Endothelial cell of umbilical vein (primary cell): ENCODE results near the gene SLC12A8. TPM values are rescaled to one million over a fixed set of nuclear protein-coding genes. Genes with fewer than 3 reads are reported as not detected.

ENCODE experiments used
- BruUV-seq: library from RNA; stranded (reverse); fragments of 400-500 nt; replicated peaks from 2 replicates; lab custom pipeline; 2021; lab: Mats Ljungman, UMichigan
- CTCF ChIA-PET: fragments of 300-600, 350-600 bp; sonication (Branson Sonifier 250); formaldehyde crosslinking; loops from one replicate; lab custom pipeline; 2021; ENCODE audit warnings: antibody characterized with exemption, inconsistent platforms; lab: Charles Lee
- POLR2A ChIA-PET: fragments of 300-600, 350-600 bp; sonication (Branson Sonifier 250); formaldehyde crosslinking; loops from one replicate; lab custom pipeline; 2021; ENCODE audit warnings: antibody characterized with exemption, inconsistent platforms; lab: Charles Lee
- DNase-seq: peaks from one replicate; pipeline ENCODE4 v3.0.0-alpha.2; 2011; ENCODE audit warnings: low read depth, low spot score
- FAIRE-seq: peaks from 2 replicates; lab custom pipeline; 2011; peaks lifted over from hg19 to GRCh38; lab: Jason Lieb, UNC
- H2AFZ ChIP-seq: 2 replicates; pipeline ENCODE4 v1.6.0; 2012; ENCODE audit warnings: low read depth, low read length, control low read depth, inconsistent platforms
- H3K27ac ChIP-seq: 2 replicates; pipeline ENCODE4 v1.5.1; 2011; ENCODE audit warnings: low read depth, mild to moderate bottlenecking, control low read depth, low read length, moderate library complexity; ENCODE audit not compliant: insufficient read depth
- H3K27me3 ChIP-seq, 2 experiments: 2 replicates each; pipeline versions ENCODE4 v1.6.0 to v1.6.1; 2011; ENCODE audit warnings: low read length in 2 of 2, mixed read lengths in 1 of 2; ENCODE audit not compliant: control insufficient read depth in 2 of 2, insufficient read depth in 2 of 2
- H3K36me3 ChIP-seq, 2 experiments: 2 replicates in 1 of 2; 3 replicates in 1 of 2; pipeline ENCODE4 v1.5.1; 2011; ENCODE audit warnings: low read length in 2 of 2, mild to moderate bottlenecking in 1 of 2, moderate library complexity in 1 of 2; ENCODE audit not compliant: control insufficient read depth in 2 of 2, insufficient read depth in 2 of 2; ENCODE audit errors: extremely low read depth in 1 of 2
- H3K4me1 ChIP-seq: 3 replicates; pipeline ENCODE4 v1.5.1; 2011; ENCODE audit warnings: mild to moderate bottlenecking, low read length; ENCODE audit not compliant: control insufficient read depth, insufficient read depth; ENCODE audit errors: extremely low read depth
- H3K4me2 ChIP-seq: 2 replicates; pipeline ENCODE4 v1.6.1; 2011; ENCODE audit warnings: low read length, control low read depth, mixed read lengths; ENCODE audit not compliant: insufficient read depth
- H3K4me3 ChIP-seq, 3 experiments: fragments of 200-600 bp in 1 of 3; sonication (generic), shearing (Covaris generic) in 1 of 3; replicated peaks in 1 of 3; 2 replicates each; pipeline ENCODE4 v1.5.1; 2011 to 2016; ENCODE audit warnings: control low read depth in 3 of 3, low read length in 3 of 3, mild to moderate bottlenecking in 2 of 3, inconsistent platforms in 1 of 3, low read depth in 1 of 3, moderate library complexity in 1 of 3; ENCODE audit not compliant: insufficient read depth in 1 of 3
- H3K79me2 ChIP-seq: 2 replicates; pipeline ENCODE4 v1.6.0; 2012; ENCODE audit warnings: low read length, inconsistent platforms; ENCODE audit not compliant: control insufficient read depth, insufficient read depth
- H3K9ac ChIP-seq: replicated peaks from 2 replicates; pipeline ENCODE3; 2011; ENCODE audit warnings: low read length, control low read depth; ENCODE audit not compliant: insufficient read depth; ENCODE audit errors: extremely low read depth
- H3K9me1 ChIP-seq: replicated peaks from 3 replicates; pipeline ENCODE4 v1.6.0; 2011; ENCODE audit warnings: mild to moderate bottlenecking, low read length; ENCODE audit not compliant: control insufficient read depth, insufficient read depth; ENCODE audit errors: extremely low read depth
- H3K9me3 ChIP-seq: replicated peaks from 2 replicates; pipeline ENCODE4 v1.5.1; 2012; ENCODE audit warnings: low read length, inconsistent platforms; ENCODE audit not compliant: control insufficient read depth, insufficient read depth
- H4K20me1 ChIP-seq: replicated peaks from 2 replicates; pipeline ENCODE3; 2011; ENCODE audit warnings: mild to moderate bottlenecking, low read length; ENCODE audit not compliant: control insufficient read depth, insufficient read depth; ENCODE audit errors: extremely low read depth
- CTCF ChIP-seq, 2 donors: IDR thresholded peaks; 1 replicate in 1 of 2; 2 replicates in 1 of 2; pipeline ENCODE4 v1.5.1; 2011; ENCODE audit warnings: low read length in 2 of 2, mild to moderate bottlenecking in 2 of 2, moderate library complexity in 2 of 2, control low read depth in 1 of 2, inconsistent platforms in 1 of 2, low read depth in 1 of 2; ENCODE audit not compliant: insufficient read depth in 1 of 2; ENCODE audit errors: extremely low read depth in 1 of 2
- EZH2 ChIP-seq: IDR thresholded peaks from 2 replicates; pipeline ENCODE4 v1.6.1; 2012; ENCODE audit warnings: borderline replicate concordance, low read depth, mild to moderate bottlenecking, moderate library complexity, low read length, inconsistent platforms; ENCODE audit not compliant: severe bottlenecking
- FOS ChIP-seq: IDR thresholded peaks from 2 replicates; pipeline ENCODE4 v1.6.1; 2011; ENCODE audit warnings: mild to moderate bottlenecking, low read length, moderate library complexity, borderline replicate concordance; ENCODE audit not compliant: insufficient read depth
- GATA2 ChIP-seq: IDR thresholded peaks from 2 replicates; pipeline ENCODE4 v1.7.0; 2011; ENCODE audit warnings: low read depth, mild to moderate bottlenecking, moderate library complexity, mixed read lengths, low read length; ENCODE audit not compliant: insufficient read length, insufficient read depth
- MYC ChIP-seq: IDR thresholded peaks from one replicate; pipeline ENCODE4 v1.6.1; 2011; ENCODE audit warnings: mild to moderate bottlenecking, low read depth, low read length
- dilution Hi-C: fragments of 300-500 bp; cut with MboI; formaldehyde crosslinking; loops from one replicate; pipeline ENCODE4 v1.15.0; 2019; ENCODE audit warnings: low sequenced_read_pairs; ENCODE audit not compliant: extremely low pct_ligation_motif_present
- intact Hi-C: fragments of 100-400 bp; cut with micrococcal nuclease; formaldehyde crosslinking; loops from one replicate; pipeline ENCODE4 v1.10.0; 2022
- polyA plus RNA-seq, 4 experiments: library from polyadenylated mRNA; depleted of rRNA in 3 of 4; stranded (reverse) in 3 of 4; unstranded in 1 of 4; fragments of >200 nt; gene quantifications; 2 replicates each; pipeline versions ENCODE4 v1.2.1 to v1.2.3, GENCODE V29; 2011 to 2012; ENCODE audit warnings: missing spikeins in 1 of 4
- total RNA-seq: library from RNA; stranded (reverse); gene quantifications from 2 replicates; pipeline ENCODE4 v1.2.3, GENCODE V29; 2021

Gene SLC12A8
- total and polyA plus RNA-seq, 2 donors (not counting 3 experiments of a cell fraction or from before 2014, with no cell fraction given) = 0.86 to 0.90 TPM

GRCh38 chr3:125246237-125246636 is 33.7 kb upstream of the SLC12A8 start:
- no peak for FAIRE-seq

More at GRCh38 chr3:125246237-125246636, 33.7 kb upstream of the SLC12A8 start:
- Histone ChIP-seq H4K20me1 (peaks cover 2% of the 10 kb centered on the region), H3K27me3 (no peaks in the 10 kb centered on the region), H3K36me3 (no peaks in the 10 kb centered on the region), H3K9me3 (no peaks in the 10 kb centered on the region), H2AFZ (no peak overlapping the region), H3K4me2 (no peak overlapping the region), H3K27ac (no peak overlapping the region), H3K4me1 (no peaks in the 10 kb centered on the region), H3K9me1 (no peaks in the 10 kb centered on the region), H3K79me2 (no peaks in the 10 kb centered on the region), H3K4me3 (no peak overlapping the region), H3K9ac (no peak overlapping the region)
- dilution Hi-C loops = no loop called here
- TF ChIP-seq CTCF (IDR thresholded peaks at IDR 0.05; ENCODE audit: extremely low read depth in 1 of 2, insufficient read depth in 1 of 2, low read depth in 1 of 2, low read length in 2 of 2) (no peak), FOS (no peak), GATA2 (no peak), EZH2 (no peak), MYC (no peak)
- ChIA-PET CTCF (no interaction called here), POLR2A (no interaction called here)
- BruUV-seq = no TSS peak
- no peak for DNase-seq
- intact Hi-C loops = no loop called here
